B cell (primary cell): ENCODE results near the gene MICOS13. TPM values are rescaled to one million over a fixed set of nuclear protein-coding genes. Genes with fewer than 3 reads are reported as not detected.

ENCODE experiments used
- ATAC-seq: fragments of 200-7000 bp; cut with Tn5 transposase; one replicate; pipeline ENCODE4 v1.10.0; 2021; ENCODE audit warnings: low read depth, mild to moderate bottlenecking, moderate number of reproducible peaks, moderate library complexity
- CTCF ChIA-PET: fragments of 350-600 bp; sonication (Branson Sonifier 250); formaldehyde crosslinking; loops from one replicate; lab custom pipeline; 2021; ENCODE audit warnings: antibody characterized with exemption, inconsistent platforms; lab: Charles Lee
- POLR2A ChIA-PET: fragments of 350-600 bp; sonication (Branson Sonifier 250); formaldehyde crosslinking; loops from one replicate; lab custom pipeline; 2021; ENCODE audit warnings: antibody characterized with exemption; lab: Charles Lee
- DNase-seq: peaks from one replicate; pipeline ENCODE4 v3.0.0; 2013
- H2AFZ ChIP-seq: 2 replicates; pipeline ENCODE4 v1.6.1; 2012; ENCODE audit warnings: mild to moderate bottlenecking, low read depth, low read length; ENCODE audit not compliant: insufficient read depth, poor library complexity, severe bottlenecking
- H3K27ac ChIP-seq, 2 donors: 1 replicate in 1 of 2; 2 replicates in 1 of 2; pipeline ENCODE4 v1.5.1; 2012 to 2013; ENCODE audit warnings: low read length in 2 of 2, mild to moderate bottlenecking in 2 of 2, moderate library complexity in 1 of 2
- H3K27me3 ChIP-seq, 4 experiments: fragments of 200-600 bp in 1 of 4; sonication (generic) in 1 of 4; replicated peaks in 1 of 4; 1 replicate in 2 of 4; 2 replicates in 2 of 4; pipeline versions ENCODE4 v1.6.1 to v1.7.0; 2013 to 2016; ENCODE audit warnings: low read length in 3 of 4, mild to moderate bottlenecking in 2 of 4, mixed read lengths in 1 of 4, moderate library complexity in 1 of 4; ENCODE audit not compliant: insufficient read depth in 4 of 4, control insufficient read depth in 3 of 4; ENCODE audit errors: control extremely low read depth in 1 of 4
- H3K36me3 ChIP-seq, 2 experiments: replicated peaks in 1 of 2; 1 replicate in 1 of 2; 2 replicates in 1 of 2; pipeline versions ENCODE4 v1.6.1 to v1.7.1; 2013; ENCODE audit warnings: low read length in 1 of 2; ENCODE audit not compliant: insufficient read depth in 2 of 2, control insufficient read depth in 1 of 2; ENCODE audit errors: control extremely low read depth in 1 of 2, extremely low read depth in 1 of 2
- H3K4me1 ChIP-seq, 2 donors: fragments of 200-600 bp in 1 of 2; sonication (generic) in 1 of 2; 1 replicate in 1 of 2; 2 replicates in 1 of 2; pipeline versions ENCODE4 v1.5.1 to v1.6.1; 2013 to 2017; ENCODE audit warnings: low read length in 2 of 2; ENCODE audit not compliant: control insufficient read depth in 2 of 2, insufficient read depth in 2 of 2
- H3K4me2 ChIP-seq: replicated peaks from 2 replicates; pipeline ENCODE3; 2012; ENCODE audit warnings: mild to moderate bottlenecking, low read depth, low read length; ENCODE audit not compliant: poor library complexity, severe bottlenecking
- H3K4me3 ChIP-seq, 5 experiments: fragments of 200-600 bp in 1 of 5; sonication (generic) in 1 of 5; 1 replicate in 3 of 5; 2 replicates in 2 of 5; pipeline versions ENCODE4 v1.5.1 to v1.7.0; 2011 to 2016; ENCODE audit warnings: low read length in 4 of 5, mild to moderate bottlenecking in 4 of 5, low read depth in 2 of 5, control low read depth in 1 of 5, moderate library complexity in 1 of 5; ENCODE audit not compliant: insufficient read depth in 1 of 5; ENCODE audit errors: control extremely low read depth in 1 of 5, extremely low read depth in 1 of 5
- H3K79me2 ChIP-seq: fragments of 200-600 bp; sonication (generic); one replicate; pipeline ENCODE4 v1.6.0; 2016; ENCODE audit warnings: low read length; ENCODE audit not compliant: control insufficient read depth, insufficient read depth
- H3K9ac ChIP-seq: fragments of 200-600 bp; sonication (generic); 2 replicates; pipeline ENCODE4 v1.6.1; 2017; ENCODE audit warnings: mild to moderate bottlenecking, low read length, moderate library complexity
- H3K9me3 ChIP-seq, 3 donors: one replicate each; pipeline versions ENCODE4 v1.6.1 to v1.7.1; 2013; ENCODE audit warnings: low read length in 2 of 3; ENCODE audit not compliant: control insufficient read depth in 2 of 3, insufficient read depth in 1 of 3; ENCODE audit errors: control extremely low read depth in 1 of 3
- H4K20me1 ChIP-seq: 2 replicates; pipeline ENCODE4 v1.6.0; 2012; ENCODE audit warnings: mild to moderate bottlenecking, low read length; ENCODE audit not compliant: insufficient read depth, control insufficient read depth, poor library complexity, severe bottlenecking
- H3K27ac Mint-ChIP-seq: one replicate; pipeline ENCODE4 v1.8.0; 2021; ENCODE audit warnings: mixed read lengths
- H3K27me3 Mint-ChIP-seq: one replicate; pipeline ENCODE4 v1.8.0; 2021; ENCODE audit warnings: mixed read lengths
- H3K4me1 Mint-ChIP-seq: one replicate; pipeline ENCODE4 v1.8.0; 2021; ENCODE audit warnings: mixed read lengths
- H3K4me3 Mint-ChIP-seq: one replicate; pipeline ENCODE4 v1.8.0; 2021; ENCODE audit warnings: mixed read lengths
- H3K9me3 Mint-ChIP-seq: one replicate; pipeline ENCODE4 v1.8.0; 2022; ENCODE audit warnings: mixed read lengths; ENCODE audit not compliant: insufficient read depth
- EZH2 ChIP-seq: IDR thresholded peaks from 2 replicates; pipeline ENCODE4 v1.6.1; 2012; ENCODE audit warnings: borderline replicate concordance, low read depth, mild to moderate bottlenecking, moderate library complexity, low read length; ENCODE audit not compliant: insufficient read depth, poor library complexity, severe bottlenecking
- WGBS: methylation state at CpG from one replicate; pipeline ENCODE4 v1.1.5; 2013; ENCODE audit warnings: missing lambda C conversion rate; ENCODE audit not compliant: insufficient coverage; 5-methylcytosine and 5-hydroxymethylcytosine counted together
- intact Hi-C: fragments of 100-400 bp; cut with micrococcal nuclease; formaldehyde crosslinking; loops from one replicate; pipeline ENCODE4 v1.10.0; 2022
- polyA plus RNA-seq: library from polyadenylated mRNA; depleted of rRNA; stranded (reverse); fragments of >200 nt; gene quantifications from 2 replicates; pipeline ENCODE4 v1.2.3, GENCODE V29; 2012
- total RNA-seq, 2 donors: library from RNA; stranded (reverse); fragments of 120-200 nt in 1 of 2; gene quantifications; 1 replicate in 1 of 2; 2 replicates in 1 of 2; pipeline versions ENCODE4 v1.2.3 to v1.2.4, GENCODE V29; 2013 to 2022
- TF ChIP-seq, protein P1 (sequence below): fragments of 200-600 bp; IDR thresholded peaks from one replicate; pipeline ENCODE4 v1.8.0; 2022; ENCODE audit warnings: antibody characterized with exemption, mild to moderate bottlenecking

MICOS13 gene
- total and polyA plus RNA-seq, 2 donors (not counting 1 experiment from before 2014, with no cell fraction given) = 30.8 to 41.9 TPM

DNA sequence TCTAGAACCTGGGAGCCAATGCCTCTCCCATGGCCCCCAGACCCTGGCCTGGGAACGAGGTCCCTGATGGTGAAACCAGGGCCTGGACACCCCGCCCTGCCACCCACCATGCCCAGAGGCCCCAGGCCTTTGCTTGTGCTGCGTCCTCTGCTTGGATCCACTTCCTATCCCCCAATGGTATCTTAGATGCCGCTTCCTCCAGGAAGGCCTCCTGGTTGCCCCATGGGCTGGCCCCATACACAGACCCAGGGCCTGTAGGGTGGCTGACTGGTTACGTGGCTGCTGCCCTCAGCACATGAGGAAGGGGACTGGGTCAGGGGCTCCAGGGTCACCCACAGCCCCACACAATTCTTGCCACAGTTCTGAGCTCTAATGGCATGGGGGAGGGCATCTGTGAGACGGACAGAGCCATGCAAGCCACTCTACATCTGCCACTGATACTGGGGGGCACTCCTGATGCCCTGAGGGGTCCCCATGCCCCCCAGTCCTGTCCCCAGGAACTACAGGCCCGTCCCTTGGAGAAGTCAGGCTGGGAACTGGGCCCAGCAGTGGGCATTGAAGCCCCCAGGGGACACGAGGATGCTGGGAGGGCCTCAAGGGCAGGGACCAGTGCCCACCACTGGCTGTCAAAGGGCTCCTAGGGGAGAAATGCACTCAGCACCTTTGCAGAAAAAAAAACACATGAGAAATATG is 14.8 kb upstream of the MICOS13 start:
- H2AFZ ChIP-seq = no peak overlapping the region
- peaks cover 40% of the 10 kb centered on the region for H3K79me2 ChIP-seq
- H3K27me3 ChIP-seq = no peaks in the 10 kb centered on the region
- H3K4me2 ChIP-seq = no peak overlapping the region
- intact Hi-C loops = loop anchor here (5.0 kb wide), 1 partner anchor 973 kb away; the partner anchor contains the start of gene DPP9
- H3K4me3 ChIP-seq = no peak overlapping the region
- ChIA-PET CTCF (no interaction called here), POLR2A (interaction anchor here (0.8 to 1.0 kb wide), 2 partner anchors 8 to 9 kb away, joined by 3 to 4 read pairs; no protein-coding TSS in a partner anchor)
- H3K27ac Mint-ChIP-seq = peak overlapping the region; percentile 20
- 91% methylated on average over 7 of the region's 8 CpGs for WGBS
- peaks cover 91% of the 10 kb centered on the region for H4K20me1 ChIP-seq
- no peak overlapping the region for H3K9ac ChIP-seq
- no peak overlapping the region for H3K27ac ChIP-seq
- ATAC-seq (no peak), DNase-seq (no peak)
- TF ChIP-seq, protein P1, sequence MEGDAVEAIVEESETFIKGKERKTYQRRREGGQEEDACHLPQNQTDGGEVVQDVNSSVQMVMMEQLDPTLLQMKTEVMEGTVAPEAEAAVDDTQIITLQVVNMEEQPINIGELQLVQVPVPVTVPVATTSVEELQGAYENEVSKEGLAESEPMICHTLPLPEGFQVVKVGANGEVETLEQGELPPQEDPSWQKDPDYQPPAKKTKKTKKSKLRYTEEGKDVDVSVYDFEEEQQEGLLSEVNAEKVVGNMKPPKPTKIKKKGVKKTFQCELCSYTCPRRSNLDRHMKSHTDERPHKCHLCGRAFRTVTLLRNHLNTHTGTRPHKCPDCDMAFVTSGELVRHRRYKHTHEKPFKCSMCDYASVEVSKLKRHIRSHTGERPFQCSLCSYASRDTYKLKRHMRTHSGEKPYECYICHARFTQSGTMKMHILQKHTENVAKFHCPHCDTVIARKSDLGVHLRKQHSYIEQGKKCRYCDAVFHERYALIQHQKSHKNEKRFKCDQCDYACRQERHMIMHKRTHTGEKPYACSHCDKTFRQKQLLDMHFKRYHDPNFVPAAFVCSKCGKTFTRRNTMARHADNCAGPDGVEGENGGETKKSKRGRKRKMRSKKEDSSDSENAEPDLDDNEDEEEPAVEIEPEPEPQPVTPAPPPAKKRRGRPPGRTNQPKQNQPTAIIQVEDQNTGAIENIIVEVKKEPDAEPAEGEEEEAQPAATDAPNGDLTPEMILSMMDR = no peak
- no peak for TF ChIP-seq EZH2
- peaks cover 3 to 20% of the 10 kb centered on the region in 2 donors for H3K4me1 ChIP-seq
- peaks cover 27% of the 10 kb centered on the region for H3K4me1 Mint-ChIP-seq
- H3K9me3 Mint-ChIP-seq = no peaks in the 10 kb centered on the region
- H3K27me3 Mint-ChIP-seq = no peaks in the 10 kb centered on the region
- no peak overlapping the region for H3K4me3 Mint-ChIP-seq
- H3K36me3 ChIP-seq = peaks cover 0 to 66% of the 10 kb centered on the region in 2 experiments
- no peaks in the 10 kb centered on the region for H3K9me3 ChIP-seq
